ENCODE data around the gene MBOAT7.
A peak's percentile ranks its signal among the peaks of the same experiment; 100 is the strongest.
"Not testable (repeated sequence)": the region's sequence is repeated elsewhere in the genome, so short reads cannot be mapped to it uniquely, and the experiment has no call there.

The MBOAT7 gene

DNA sequence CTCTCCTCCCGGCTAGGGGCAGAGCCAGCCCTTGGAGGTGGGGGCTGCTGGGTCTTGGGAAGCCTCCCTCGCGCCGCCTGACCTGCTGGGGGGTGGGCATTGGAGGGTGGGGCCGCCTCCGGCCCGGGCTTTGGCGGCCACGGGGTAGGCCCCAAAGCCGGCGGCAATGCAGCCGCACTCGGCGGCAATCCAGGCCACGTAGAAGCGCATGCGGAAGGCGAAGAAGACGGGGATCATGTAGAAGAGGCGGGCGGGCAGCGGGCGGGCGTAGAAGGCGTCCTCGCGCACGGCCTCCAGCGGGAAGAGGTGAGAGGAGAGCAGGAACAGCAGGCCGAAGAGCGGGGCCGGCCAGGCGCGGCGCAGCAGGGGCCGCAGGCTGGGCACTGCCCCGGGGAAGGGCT lies 8.7 kb downstream of the MBOAT7 start:
- Mint-ChIP-seq H3K36me3 (peaks cover 3% of the 10 kb centered on the region), H3K27me3 (no peaks in the 10 kb centered on the region)

GRCh38 chr19:54179921-54180461 lies 9.4 kb downstream of the MBOAT7 start:
- H3K4me1 Mint-ChIP-seq = no peaks in the 10 kb centered on the region
- no peaks in the 10 kb centered on the region for H3K27me3 Mint-ChIP-seq
- no peaks in the 10 kb centered on the region for H3K9me3 Mint-ChIP-seq
- peaks cover 4% of the 10 kb centered on the region for H3K36me3 Mint-ChIP-seq
- H3K27ac Mint-ChIP-seq = no peak overlapping the region
- H3K4me3 Mint-ChIP-seq = no peak overlapping the region

More for the DNA sequence above, 8.7 kb downstream of the MBOAT7 start:
- H3K9me3 Mint-ChIP-seq = no peaks in the 10 kb centered on the region
- H3K4me1 Mint-ChIP-seq = no peaks in the 10 kb centered on the region
- no peak overlapping the region for H3K27ac Mint-ChIP-seq
- H3K4me3 Mint-ChIP-seq = no peak overlapping the region

DNA sequence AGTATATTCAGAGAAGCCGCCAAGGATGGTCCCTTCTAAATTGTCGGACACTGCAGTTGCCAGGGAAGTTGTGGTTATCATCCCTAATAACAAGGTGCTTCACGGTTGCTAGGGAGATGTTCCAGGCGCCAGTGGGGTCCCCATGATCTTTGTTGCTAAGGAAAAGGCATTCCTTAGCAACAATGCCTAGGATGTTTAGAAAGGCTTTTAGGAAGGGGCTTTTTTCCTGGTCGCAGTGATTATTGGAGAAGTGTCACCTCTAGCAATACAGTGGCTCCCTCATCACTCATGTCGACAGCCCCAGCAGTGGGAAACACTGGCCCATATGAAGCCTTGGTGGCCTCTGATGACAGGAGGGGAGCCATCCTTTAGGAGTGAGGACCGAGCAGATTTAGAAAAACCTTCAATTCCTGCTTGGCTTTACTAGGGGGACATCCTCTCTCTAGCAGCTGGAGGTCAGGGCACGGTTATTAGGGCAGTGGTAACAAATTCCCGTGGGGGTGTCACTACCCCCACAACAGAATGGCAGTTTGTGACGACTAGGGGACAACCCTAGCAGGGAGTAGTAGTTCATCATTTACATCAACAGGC lies 10.0 kb downstream of the MBOAT7 start:
- Mint-ChIP-seq H3K27me3 (no peaks in the 10 kb centered on the region), H3K4me1 (no peaks in the 10 kb centered on the region), H3K36me3 (peaks cover 4% of the 10 kb centered on the region), H3K9me3 (no peaks in the 10 kb centered on the region), H3K4me3 (no peak overlapping the region), H3K27ac (no peak overlapping the region)

DNA sequence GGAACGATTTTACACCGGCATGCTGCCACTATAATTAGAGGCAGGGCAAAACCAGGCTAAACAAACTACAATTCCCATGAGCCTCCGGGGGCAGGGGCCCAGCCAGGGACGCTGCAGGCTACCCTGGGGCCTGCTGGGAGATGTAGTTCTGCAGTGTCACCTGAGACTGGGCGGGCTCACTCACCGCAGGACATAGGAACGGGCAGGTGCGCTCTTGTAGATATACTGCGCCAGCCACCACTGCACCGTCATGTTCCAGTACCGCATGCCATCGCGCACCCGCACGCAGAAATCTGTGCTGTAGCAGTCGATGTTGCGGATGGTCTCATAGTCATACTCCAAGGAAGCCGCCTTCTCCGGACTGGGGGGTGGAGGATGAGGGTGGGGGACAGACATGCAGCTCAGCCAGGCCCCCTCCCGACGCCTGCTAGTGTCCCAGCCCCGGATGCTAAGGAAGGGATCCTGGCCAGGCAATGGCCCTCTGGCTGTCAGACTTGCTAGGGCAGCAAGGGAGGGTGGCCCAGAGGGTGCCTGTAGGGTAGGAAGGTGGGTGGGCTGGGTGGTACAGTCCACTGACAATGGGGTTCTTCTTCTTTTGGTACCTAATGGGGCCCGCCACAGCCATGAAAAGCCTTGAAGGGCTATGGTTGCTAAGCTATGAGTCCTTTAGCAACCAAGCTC lies 10.7 kb downstream of the MBOAT7 start:
- peaks cover 4% of the 10 kb centered on the region for H3K36me3 Mint-ChIP-seq
- no peaks in the 10 kb centered on the region for H3K4me1 Mint-ChIP-seq
- H3K27ac Mint-ChIP-seq = no peak overlapping the region
- H3K27me3 Mint-ChIP-seq = no peaks in the 10 kb centered on the region
- H3K4me3 Mint-ChIP-seq = no peak overlapping the region
- H3K9me3 Mint-ChIP-seq = no peaks in the 10 kb centered on the region

GRCh38 chr19:54173951-54174834 lies 15.2 kb downstream of the MBOAT7 start:
- no peaks in the 10 kb centered on the region for H3K9me3 Mint-ChIP-seq
- no peak overlapping the region for H3K27ac Mint-ChIP-seq
- no peak overlapping the region for H3K4me3 Mint-ChIP-seq
- H3K27me3 Mint-ChIP-seq = no peaks in the 10 kb centered on the region
- H3K36me3 Mint-ChIP-seq = peaks cover 4% of the 10 kb centered on the region
- H3K4me1 Mint-ChIP-seq = no peaks in the 10 kb centered on the region

GRCh38 chr19:54173359-54173699 lies 16.1 kb downstream of the MBOAT7 start:
- H3K36me3 Mint-ChIP-seq = peaks cover 4% of the 10 kb centered on the region
- no peak overlapping the region for H3K27ac Mint-ChIP-seq
- H3K27me3 Mint-ChIP-seq = no peaks in the 10 kb centered on the region
- H3K9me3 Mint-ChIP-seq = no peaks in the 10 kb centered on the region
- no peak overlapping the region for H3K4me3 Mint-ChIP-seq
- no peaks in the 10 kb centered on the region for H3K4me1 Mint-ChIP-seq

DNA sequence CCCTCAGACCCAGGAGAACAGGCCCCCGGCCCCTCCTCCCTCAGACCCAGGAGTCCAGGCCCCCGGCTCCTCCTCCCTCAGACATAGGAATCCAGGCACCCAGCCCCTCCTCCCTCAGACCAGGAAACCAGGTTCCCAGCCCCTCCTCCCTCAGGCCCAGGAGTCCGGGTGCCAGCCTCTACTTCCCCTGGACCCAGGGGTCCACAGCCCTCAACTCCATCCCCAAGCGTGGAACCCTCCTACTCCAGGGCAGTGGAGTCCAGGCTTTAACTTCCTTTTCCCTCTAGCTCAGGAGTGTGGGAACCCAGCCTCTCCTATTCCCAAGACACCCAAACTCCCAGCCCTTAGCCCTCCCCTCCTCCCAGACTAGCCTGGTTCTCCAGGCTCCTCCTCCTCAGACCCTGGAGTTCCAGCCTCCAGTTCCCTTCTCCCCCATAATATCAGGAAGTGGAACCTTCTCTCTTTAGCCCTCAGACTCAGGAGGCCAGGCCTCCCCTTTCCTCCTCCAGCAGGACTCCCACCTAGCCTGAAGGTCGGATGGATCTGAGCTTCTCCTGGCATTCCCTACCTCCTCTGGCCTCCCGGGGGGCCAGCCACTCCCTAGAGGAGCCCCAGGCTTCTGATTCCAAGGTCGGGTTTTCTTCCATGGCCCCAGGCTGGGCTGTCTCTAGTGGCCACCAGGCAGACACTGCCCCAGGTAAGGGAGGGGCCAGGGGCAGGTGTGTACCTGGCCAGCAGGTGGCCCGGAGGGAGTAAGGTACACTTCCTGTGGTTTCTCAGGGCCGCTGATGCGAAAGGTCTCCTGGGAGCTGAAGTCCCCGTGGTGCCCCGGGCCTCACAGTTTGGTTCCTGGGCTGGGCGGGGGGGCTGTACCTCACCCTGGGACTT lies 16.7 kb downstream of the MBOAT7 start, which contains the start of gene TMC4:
Gene TMC4, minus strand, starts transcription at position 690 of the 888 bp plus-strand sequence. Its CDS starts 43 bp downstream, at position 647.
- H3K4me3 Mint-ChIP-seq = no peak within 1 kb of the TSS
- no peak within 1 kb of the TSS for H3K27ac Mint-ChIP-seq
- H3K36me3 Mint-ChIP-seq = peaks cover 2% of the 10 kb centered on the region

DNA sequence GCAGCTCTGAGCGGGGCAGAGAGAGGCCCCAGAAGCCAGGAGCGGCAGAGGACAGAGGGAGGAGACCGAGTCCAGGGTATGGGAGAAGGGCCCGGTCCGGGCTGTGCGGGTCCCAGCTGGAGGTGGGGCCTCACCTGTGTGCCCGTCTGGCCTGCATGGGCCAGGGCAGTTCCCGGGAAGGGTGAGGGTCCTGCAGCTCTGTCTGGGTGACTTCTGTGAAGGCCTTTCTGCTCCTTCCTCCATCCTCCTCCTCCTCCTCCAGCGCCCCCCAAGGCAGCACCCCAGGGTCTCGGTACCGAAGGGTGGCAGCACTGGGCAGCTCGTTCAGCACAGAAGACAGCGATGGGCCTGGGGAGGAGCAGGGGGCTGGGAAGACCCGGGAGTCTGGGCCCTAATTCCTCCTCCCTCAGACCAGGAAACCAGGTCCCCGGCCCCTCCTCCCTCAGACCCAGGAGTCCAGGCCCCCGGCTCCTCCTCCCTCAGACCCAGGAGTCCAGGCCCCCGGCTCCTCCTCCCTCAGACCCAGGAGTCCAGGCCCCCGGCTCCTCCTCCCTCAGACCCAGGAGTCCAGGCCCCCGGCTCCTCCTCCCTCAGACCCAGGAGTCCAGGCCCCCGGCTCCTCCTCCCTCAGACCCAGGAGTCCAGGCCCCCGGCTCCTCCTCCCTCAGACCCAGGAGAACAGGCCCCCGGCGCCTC lies 17.5 kb downstream of the MBOAT7 start:
- H3K27ac Mint-ChIP-seq = peak overlapping the region; percentile 83
- H3K4me3 Mint-ChIP-seq, H3K36me3 Mint-ChIP-seq, H3K4me1 Mint-ChIP-seq, H3K9me3 Mint-ChIP-seq, H3K27me3 Mint-ChIP-seq: not testable (repeated sequence)

More for the DNA sequence above, 16.7 kb downstream of the MBOAT7 start, which contains the start of gene TMC4:
- Mint-ChIP-seq H3K9me3 (no peaks in the 10 kb centered on the region), H3K27me3 (no peaks in the 10 kb centered on the region), H3K4me1 (no peaks in the 10 kb centered on the region)

DNA sequence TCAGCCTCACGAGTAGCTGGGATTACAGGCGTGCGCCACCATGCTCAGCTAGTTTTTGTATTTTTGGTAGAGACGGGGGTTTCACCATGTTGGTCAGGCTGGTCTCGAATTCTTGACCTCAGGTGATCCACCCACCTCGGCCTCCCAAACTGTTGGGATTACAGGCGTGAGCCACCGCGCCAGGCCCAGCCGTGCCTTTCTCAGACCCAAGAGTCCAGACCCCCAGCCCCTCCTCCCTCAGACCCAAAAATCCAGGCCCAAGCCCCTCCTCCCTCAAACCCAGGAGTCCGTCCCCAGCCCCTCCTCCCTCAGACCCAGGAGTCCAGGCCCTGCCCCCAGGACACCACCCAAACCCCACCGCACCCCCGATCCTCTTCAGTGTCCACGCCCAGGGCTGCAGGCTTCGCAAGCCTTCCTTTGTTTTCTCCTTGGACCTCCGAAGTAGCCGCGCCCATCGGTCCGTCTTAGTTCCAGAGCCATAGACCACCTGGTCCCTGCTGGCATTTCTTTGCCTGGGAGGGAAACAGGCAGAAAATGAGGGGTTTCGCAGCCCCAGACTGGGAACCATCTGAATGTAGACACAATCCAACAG lies 20.1 kb downstream of the MBOAT7 start:
- Mint-ChIP-seq H3K4me1 (peaks cover 5% of the 10 kb centered on the region), H3K4me3 (no peak overlapping the region), H3K27me3 (no peaks in the 10 kb centered on the region), H3K36me3 (no peaks in the 10 kb centered on the region), H3K9me3 (no peaks in the 10 kb centered on the region), H3K27ac (no peak overlapping the region)

- Mint-ChIP-seq H3K4me3 (peak overlapping the region; percentile 19), H3K27ac (no peak overlapping the region)
These were observed 21.0 kb downstream of the MBOAT7 start for GRCh38 chr19:54168174-54168917.

DNA sequence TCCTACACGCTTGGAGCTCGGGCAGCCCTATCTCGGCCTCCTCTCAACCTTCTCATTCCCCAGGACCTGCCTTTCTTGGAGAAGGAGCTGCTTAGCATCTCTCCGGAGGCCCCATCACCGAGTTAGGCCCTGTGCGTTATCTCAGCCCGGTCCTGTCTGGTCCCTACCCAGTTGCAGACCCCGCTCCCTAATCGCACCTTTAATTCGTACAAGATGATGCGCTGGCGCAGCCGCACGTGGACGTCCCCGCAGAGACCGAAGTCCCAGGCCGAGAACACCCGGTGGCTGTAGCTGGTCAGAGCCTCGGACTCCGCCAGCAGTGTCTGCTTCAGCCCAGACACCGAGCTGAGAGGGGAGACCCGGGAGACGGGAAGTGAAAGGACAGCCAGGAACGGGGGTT lies 24.2 kb downstream of the MBOAT7 start:
- Mint-ChIP-seq H3K9me3 (no peaks in the 10 kb centered on the region), H3K4me1 (peaks cover 31% of the 10 kb centered on the region), H3K36me3 (no peaks in the 10 kb centered on the region), H3K4me3 (no peak overlapping the region), H3K27ac (no peak overlapping the region), H3K27me3 (no peaks in the 10 kb centered on the region)

More at GRCh38 chr19:54168174-54168917, 21.0 kb downstream of the MBOAT7 start:
- Mint-ChIP-seq H3K4me1 (peaks cover 12% of the 10 kb centered on the region), H3K27me3 (no peaks in the 10 kb centered on the region), H3K9me3 (no peaks in the 10 kb centered on the region), H3K36me3 (no peaks in the 10 kb centered on the region)

- no peaks in the 10 kb centered on the region for H3K9me3 Mint-ChIP-seq
- H3K27me3 Mint-ChIP-seq = no peaks in the 10 kb centered on the region
- H3K27ac Mint-ChIP-seq = no peak overlapping the region
- H3K36me3 Mint-ChIP-seq = no peaks in the 10 kb centered on the region
- H3K4me3 Mint-ChIP-seq = peak overlapping the region; percentile 62
- peaks cover 38% of the 10 kb centered on the region for H3K4me1 Mint-ChIP-seq
These were observed 24.9 kb downstream of the MBOAT7 start for GRCh38 chr19:54164369-54165068.

DNA sequence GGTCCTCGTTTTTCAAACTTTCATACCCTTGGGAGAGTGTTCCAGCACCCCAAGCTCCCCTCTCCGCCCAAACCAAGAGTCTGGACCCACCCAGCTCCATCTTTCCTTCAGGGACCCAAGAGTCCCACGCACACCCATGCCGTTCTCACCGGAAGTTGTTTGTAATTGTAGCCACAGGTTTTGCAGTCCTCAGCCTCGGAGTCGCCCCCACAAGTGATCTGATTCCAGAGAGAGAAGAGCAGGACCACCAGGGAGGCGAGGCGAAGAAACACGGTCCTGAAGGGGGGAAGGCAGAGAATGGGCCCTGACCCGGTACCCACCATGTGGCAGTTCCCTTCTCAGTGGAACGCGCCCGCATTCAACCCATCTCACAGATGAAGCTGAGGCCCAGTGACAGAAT lies 26.5 kb downstream of the MBOAT7 start:
- H3K27ac Mint-ChIP-seq = no peak overlapping the region

More for the DNA sequence above, 26.5 kb downstream of the MBOAT7 start:
- Mint-ChIP-seq H3K27me3 (no peaks in the 10 kb centered on the region), H3K9me3 (no peaks in the 10 kb centered on the region), H3K4me3 (peak overlapping the region; percentile 88), H3K36me3 (no peaks in the 10 kb centered on the region), H3K4me1 (peaks cover 52% of the 10 kb centered on the region)
